Stomach (tissue), 4 donors: ENCODE measurements around the gene ANGPTL8.

Source experiments
- CTCF ChIP-seq, 7 experiments: fragments of 450-650 bp in 4 of 7; fragments of 200-600 bp in 3 of 7; sonication (generic) in 3 of 7; IDR thresholded peaks; one replicate each; pipeline ENCODE4 v1.5.1; 2016 to 2019; ENCODE audit warnings: antibody characterized with exemption in 7 of 7, control low read depth in 2 of 7, mild to moderate bottlenecking in 1 of 7
- EP300 ChIP-seq: sonication (generic); formaldehyde crosslinking; IDR thresholded peaks from one replicate; pipeline ENCODE4 v1.6.1; 2017; ENCODE audit warnings: antibody characterized with exemption
- POLR2A ChIP-seq, 4 donors: fragments of 450-650 bp; IDR thresholded peaks; one replicate each; pipeline ENCODE4 v1.6.1; 2016; ENCODE audit warnings: antibody characterized with exemption in 4 of 4, control low read depth in 2 of 4, mild to moderate bottlenecking in 1 of 4, moderate library complexity in 1 of 4
- POLR2AphosphoS5 ChIP-seq, 3 donors: sonication (generic); formaldehyde crosslinking; IDR thresholded peaks; one replicate each; pipeline ENCODE4 v1.6.1; 2016; ENCODE audit warnings: antibody characterized with exemption in 3 of 3

- TF ChIP-seq CTCF (IDR thresholded peaks at IDR 0.05) (no peak), POLR2A (IDR thresholded peaks at IDR 0.05) (no peak), POLR2AphosphoS5 (IDR thresholded peaks at IDR 0.05) (no peak), EP300 (no peak)
These were observed 8.5 kb downstream of the ANGPTL8 start for GRCh38 chr19:11247934-11248333.
